ENCODE measurements around the gene KRTAP10-1. TPM values are rescaled to one million over a fixed set of nuclear protein-coding genes. Genes with fewer than 3 reads are reported as not detected.

Gene KRTAP10-1
- polyA plus RNA-seq, 3 donors, result not detected

- no peak for DNase-seq
Observed at GRCh38 chr21:44528634-44528995, 11.4 kb downstream of the KRTAP10-1 start.

GRCh38 chr21:44527983-44528633 lies 11.9 kb downstream of the KRTAP10-1 start:
- DNase-seq, result no peak

GRCh38 chr21:44527156-44527982 lies 12.6 kb downstream of the KRTAP10-1 start:
- no peak for DNase-seq

DNA sequence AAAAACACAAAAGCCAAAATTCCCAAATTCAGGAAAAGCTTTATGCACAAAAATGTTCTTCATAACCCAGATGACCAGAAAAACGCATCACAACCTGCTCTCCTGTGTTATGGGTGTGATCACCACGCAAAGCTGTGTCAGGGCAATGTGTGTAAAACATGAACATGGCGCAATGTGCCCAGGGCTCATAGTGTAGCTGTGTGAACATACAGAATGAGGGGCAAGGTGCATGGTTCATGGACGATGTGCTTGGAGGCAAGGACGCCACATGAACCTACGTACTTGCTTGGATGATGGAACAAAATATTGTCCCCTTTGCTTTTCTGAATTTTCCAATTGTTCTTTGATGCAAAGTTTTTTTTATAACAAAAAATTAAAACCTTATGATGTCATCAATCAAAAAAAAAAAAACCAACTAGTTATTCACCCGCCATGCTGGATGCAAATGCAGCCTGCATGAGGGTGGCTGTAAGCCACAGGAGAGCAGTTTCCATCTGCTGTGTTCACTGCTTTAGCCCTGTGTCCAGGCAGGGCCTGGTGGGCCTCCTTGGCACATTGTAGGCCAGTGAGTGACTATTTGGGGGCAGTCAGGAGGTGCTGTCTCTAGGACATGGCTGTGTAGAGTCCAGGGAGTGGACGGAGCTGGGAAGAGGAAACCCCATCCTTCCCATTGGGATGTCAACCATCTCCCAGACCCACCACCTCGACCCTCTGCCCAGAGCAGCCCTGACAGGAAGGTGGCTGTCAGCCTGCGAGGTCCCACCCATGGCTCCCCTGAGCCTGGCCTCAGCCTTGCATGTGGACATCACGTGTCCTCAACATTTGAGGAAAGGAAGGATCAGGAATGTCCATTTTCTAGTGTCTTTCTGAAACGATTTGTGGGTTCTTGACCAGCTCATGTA lies 13.6 kb downstream of the KRTAP10-1 start:
- DNase-seq, result no peak

GRCh38 chr21:44525391-44526095 lies 14.5 kb downstream of the KRTAP10-1 start:
- DNase-seq, result no peak

DNA sequence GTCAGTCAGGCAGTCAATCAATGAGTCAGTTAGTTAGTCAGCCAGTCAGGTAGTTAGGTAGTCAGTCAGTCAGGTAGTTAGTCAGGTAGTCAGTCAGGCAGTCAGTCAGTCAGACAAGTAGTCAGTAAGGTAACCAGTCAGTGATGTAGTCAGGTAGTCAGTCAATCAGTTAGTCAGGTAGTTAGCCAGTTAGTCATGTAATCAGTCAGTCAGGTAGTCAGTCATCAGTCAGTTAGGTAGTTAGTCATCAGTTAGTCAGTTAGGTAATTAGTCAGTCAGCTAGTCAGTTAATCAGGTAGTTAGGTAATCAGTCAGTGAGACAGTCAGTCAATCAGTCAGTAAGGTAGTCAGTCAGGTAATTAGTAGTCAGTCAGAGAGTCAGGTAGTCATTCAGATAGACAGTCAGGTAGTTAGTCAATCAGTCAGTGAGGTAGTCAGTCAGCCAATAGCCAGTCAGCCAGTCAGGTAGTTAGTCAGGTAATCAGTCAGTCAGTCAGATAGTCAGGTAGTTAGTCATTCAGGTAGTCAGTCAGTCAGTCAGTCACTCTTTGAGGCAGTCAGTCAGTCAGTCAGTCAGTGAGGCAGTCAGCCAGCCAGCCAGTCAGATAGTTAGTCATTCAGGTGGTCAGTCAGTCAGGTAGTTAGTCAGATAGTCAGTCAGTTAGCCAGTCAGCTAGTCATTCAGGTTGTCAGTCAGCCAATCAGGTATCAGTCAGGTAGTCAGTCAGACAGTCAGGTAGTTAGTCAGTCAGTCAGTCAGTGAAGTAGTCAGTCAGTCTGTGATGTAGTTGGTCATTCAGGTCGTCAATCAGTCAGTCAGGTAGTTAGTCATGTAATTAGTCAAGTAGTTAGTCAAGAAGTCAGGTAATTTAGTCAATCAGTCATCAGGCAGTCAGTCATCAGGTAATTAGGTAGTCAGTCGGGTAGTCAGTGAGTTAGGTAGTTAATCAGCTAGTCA lies 15.3 kb downstream of the KRTAP10-1 start:
- no peak for DNase-seq

DNA sequence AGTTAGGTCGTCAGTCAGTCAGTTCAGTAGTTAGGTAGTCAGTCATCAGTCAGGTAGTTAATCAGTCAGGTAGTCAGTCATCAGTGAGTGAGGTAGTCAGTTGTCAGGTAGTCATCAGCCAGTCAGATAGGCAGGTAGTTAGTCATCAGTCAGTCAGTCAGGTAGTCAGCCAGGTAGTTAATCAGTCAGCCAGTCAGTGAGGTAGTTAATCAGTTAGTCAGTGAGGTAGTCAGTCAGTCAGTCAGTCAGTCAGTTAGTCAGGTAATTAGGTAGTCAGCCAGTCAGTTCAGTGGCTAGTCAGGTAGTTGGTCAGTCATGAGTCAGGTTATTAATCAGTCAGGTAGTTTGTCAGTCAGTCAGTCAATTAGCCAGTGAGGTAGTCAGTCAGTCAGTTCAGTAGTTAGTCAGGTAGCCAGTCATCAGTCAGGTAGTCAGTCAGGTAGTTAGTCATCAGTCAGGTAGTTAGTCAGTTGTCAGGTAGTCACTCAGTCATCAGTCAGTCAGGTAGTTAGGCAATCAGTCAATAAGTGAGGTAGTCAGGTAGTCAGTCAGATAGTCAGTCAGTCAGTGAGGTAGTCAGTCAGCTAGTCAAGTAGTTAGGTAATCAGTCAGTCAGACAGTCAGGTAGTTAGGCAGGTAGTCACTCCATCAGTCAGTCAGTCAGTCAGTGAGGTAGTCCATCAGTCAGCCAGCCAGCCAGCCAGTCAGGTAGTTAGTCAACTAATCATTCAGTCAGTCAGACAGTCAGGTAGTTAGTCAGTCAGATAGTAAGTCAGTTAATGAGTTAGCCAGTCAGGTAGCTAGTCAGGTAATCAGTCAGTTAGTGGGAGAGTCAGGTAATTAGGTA lies 16.2 kb downstream of the KRTAP10-1 start:
- no peak for DNase-seq

DNA sequence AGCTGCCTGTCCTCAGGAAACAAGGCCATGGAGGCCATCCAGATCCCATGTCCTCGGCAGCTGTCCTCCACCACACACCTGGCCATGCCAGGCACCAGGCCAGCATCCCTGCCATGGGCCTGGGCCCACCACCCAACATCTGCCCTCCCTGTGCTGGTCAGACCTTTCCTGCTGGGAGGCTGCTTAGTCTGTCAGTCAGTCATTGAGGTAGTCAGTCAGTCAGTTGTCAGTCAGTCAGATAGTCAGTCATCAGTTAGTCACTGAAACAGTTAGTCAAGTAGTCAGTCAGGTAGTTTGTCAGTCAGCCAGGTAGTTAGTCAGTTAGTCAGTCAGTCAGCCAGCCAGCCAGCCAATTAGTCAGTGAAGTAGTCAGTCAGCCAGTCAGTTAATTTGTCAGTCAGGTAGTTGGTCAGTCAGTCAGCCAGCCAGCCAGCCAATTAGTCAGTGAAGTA lies 17.2 kb downstream of the KRTAP10-1 start:
- no peak for DNase-seq

DNA sequence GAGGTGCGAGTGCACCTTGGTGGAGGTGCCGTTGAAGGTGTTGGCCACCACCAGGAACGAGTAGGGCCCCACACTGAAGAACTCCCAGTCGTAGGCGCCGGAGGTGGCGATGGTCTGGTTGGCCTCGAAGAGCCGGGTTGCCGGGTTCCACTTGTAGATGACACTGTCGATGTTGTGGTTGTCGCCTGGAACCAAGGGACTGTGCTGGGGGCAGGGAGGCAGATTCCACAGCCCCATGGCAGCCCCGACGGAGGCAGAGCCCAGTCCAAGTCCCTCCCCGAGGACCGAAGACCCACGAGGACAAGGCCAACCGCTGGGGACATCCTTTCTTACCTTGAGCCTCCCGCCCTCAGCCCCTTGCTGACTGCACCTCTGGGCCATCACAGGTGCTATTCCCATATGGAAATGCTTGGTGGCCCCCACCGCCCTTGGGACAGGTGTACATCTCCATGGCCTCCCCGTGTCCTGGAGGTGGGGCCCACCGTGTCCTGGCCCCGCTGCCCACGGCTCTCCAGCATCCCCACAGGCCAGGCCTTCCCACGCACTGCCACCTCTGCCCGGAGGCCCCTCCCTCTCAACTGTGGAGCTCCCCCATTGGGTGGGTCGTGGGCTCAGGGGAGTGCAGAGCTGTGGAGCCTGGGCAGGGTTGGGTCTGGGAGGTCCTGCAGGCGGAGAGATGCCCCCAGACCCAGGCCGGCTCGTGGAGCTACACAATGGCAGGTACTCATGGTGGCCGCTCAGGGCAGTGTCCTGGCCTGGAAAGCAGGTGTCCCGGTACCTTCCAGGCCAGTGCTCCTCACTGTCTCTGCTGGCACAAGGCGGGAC lies 17.9 kb downstream of the KRTAP10-1 start:
- no peak for DNase-seq

DNA sequence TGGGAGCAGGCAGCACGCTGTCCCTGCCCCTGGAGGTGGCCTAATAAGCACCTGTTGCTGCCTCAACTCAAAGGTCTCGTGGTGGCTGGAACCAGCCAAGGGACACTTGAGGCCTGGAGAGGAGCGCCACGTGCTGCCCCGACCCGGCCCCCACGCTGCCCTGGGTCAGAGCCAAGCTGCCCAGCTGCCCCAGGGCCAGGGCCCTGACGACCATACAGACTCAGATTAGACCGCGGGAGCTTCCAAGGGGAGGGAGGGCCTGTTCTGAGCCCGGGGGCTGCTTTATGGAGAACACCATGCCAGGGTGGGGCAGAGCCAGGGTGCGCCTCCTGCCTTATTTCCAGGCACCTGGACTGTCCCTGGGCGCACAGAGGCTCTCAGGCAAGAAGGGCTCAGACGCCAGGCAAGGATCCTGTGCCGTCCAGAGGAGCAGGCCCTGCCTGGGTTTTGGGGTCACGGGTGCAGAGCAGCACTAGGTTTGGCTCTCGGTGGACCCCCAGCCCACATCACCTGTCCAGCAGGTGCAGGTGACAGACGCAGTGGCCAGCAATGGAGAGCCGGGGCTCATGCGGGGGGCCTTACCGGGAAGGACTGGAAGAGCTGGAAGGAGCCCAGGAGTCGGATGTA lies 18.6 kb downstream of the KRTAP10-1 start:
- DNase-seq, result no peak

DNA sequence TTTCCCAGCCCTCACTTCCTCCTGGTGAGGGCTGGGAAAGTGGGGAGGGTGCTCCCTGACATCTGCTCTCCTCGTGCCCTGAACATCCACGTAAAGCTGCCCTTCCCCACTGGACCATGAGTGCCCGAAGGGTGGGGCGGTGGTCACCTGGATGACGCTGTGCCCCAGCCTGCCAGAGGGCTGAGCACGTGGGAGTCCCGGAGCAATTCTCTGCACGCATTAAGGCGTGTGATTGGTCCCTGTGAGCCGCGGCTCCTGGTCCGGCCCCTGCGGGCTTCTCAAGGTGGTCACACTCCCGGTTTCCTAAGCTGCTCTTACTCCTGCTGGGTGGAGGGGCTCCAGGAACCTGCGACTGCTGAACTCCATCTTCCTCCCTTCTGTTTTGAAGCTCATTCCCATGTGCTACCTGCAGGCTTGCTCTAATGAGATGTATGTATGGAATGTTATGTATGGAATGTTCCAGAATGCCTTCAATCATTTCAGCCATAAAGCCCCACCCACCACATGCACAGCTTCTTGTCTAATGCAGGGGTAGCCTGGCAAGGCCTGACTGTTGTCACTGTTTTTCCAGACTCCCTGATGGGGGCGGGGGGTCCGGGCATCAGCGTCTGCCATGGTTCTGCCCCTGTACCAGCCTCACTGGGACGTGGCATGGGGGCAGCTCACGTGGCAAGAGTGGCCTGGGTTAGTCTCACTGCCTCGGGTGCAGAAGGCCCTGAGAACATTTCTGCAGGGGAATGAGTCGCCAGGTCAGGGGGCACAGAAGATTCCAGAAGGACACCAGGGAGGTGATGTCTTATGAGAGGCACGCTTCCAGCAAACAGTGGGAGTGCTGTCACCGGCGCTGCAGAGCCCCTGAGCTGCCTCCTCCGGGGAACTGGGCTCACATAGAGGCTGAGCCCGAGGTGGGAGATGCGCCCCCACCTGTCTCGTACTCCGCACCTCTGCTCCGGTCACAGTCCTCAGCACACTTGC lies 19.4 kb downstream of the KRTAP10-1 start:
- DNase-seq, result no peak

- no peak for DNase-seq
Observed at GRCh38 chr21:44519346-44520325, 20.4 kb downstream of the KRTAP10-1 start.

DNA sequence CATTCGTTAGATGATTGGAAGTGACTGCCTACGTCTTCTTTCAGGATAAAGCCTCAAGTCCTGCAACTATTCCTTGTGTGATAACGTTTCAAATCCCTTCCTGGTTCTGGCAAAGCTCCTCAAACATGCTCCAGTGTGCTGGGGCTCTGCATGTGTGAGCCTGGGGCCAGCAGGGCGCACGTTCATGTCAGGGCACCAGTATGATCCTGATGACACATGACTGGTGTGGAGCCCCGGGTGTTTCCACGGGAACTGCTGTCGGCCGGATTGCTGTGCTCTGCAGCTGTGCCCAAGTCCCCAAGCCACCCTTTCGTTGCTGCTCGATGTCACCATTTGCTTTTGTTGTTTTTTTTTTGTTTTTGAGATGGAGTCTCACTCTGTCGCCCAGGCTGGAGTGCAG lies 21.3 kb downstream of the KRTAP10-1 start:
- no peak for DNase-seq

DNA sequence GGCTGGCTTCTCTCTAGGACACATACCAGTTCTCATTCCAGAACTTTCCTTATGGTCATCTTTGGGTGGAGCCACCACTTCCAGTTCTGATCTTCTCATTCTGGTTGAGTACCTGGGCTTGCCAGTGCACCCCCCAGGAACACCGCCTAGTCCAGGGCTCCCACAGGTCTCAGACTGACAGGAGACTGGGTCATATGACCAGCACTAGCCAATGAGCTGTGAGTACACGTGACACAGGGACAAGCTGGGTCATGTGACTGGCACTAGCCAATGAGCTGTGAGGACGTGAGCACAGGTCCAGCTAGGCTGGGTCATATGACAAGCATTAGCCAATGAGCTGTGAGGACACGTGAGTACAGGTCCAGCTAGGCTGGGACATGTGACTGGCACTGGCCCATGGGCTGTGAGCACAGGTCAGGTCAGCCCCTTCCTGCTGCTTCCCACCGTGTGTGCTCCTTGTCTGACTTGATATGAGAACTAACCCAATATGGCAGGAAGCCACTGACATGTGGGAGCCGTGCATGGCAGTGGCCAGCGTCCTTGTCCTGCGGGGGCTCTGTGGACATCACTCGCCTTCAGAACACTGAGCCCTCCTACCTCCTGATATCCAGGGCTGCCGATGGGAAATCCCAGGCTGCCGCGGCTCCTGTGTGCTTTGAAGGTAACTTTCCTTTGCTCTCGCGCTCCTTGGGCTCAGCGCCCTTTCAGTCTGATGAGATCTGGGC lies 22.7 kb downstream of the KRTAP10-1 start:
- no peak for DNase-seq

- DNase-seq, result no peak
Observed at GRCh38 chr21:44516828-44517174, 23.2 kb downstream of the KRTAP10-1 start.
